GM20431 (cell line): ENCODE data around the gene SEPTIN8.

ENCODE experiments used
- in situ Hi-C: fragments of 300-500 bp; cut with MseI, MboI; formaldehyde crosslinking; loops from one replicate; pipeline ENCODE4 v1.15.0; 2020; ENCODE audit warnings: low sequenced_read_pairs; ENCODE audit not compliant: unreplicated experiment

The SEPTIN8 gene

GRCh38 chr5:132777209-132778069 lies at the start of gene SEPTIN8:
SEPTIN8 (minus strand) TSS chr5:132777239; CDS start chr5:132777137, 102 bp downstream.
- in situ Hi-C loops, result no loop called here

- in situ Hi-C loops, result loop anchor here (25.0 kb wide), 1 partner anchor 439 kb away; no protein-coding TSS in a partner anchor
These were observed 49.5 kb upstream of the SEPTIN8 start for GRCh38 chr5:132826424-132827082.

- in situ Hi-C loops, result loop anchor here (25.0 kb wide), 1 partner anchor 439 kb away; no protein-coding TSS in a partner anchor
These were observed 48.9 kb upstream of the SEPTIN8 start for GRCh38 chr5:132825834-132826391.

- in situ Hi-C loops, result loop anchor here (25.0 kb wide), 1 partner anchor 438 kb away; no protein-coding TSS in a partner anchor
These were observed 48.2 kb upstream of the SEPTIN8 start for GRCh38 chr5:132825033-132825833.

- in situ Hi-C loops, result no loop called here
These were observed 47.4 kb upstream of the SEPTIN8 start for GRCh38 chr5:132824426-132824825.

- in situ Hi-C loops, result no loop called here
These were observed 46.5 kb upstream of the SEPTIN8 start for GRCh38 chr5:132823481-132824050.

- in situ Hi-C loops, result no loop called here
These were observed 45.8 kb upstream of the SEPTIN8 start for GRCh38 chr5:132822650-132823480.

GRCh38 chr5:132821791-132822190 lies 44.8 kb upstream of the SEPTIN8 start:
- in situ Hi-C loops, result no loop called here

GRCh38 chr5:132821350-132821749 lies 44.3 kb upstream of the SEPTIN8 start:
- in situ Hi-C loops, result no loop called here

GRCh38 chr5:132820162-132820754 lies 43.2 kb upstream of the SEPTIN8 start:
- in situ Hi-C loops, result no loop called here

- in situ Hi-C loops, result no loop called here
These were observed 42.4 kb upstream of the SEPTIN8 start for GRCh38 chr5:132819468-132819867.

- in situ Hi-C loops, result no loop called here
These were observed 40.0 kb upstream of the SEPTIN8 start for GRCh38 chr5:132817011-132817410.

- in situ Hi-C loops, result no loop called here
These were observed 39.5 kb upstream of the SEPTIN8 start for GRCh38 chr5:132816554-132816953.

GRCh38 chr5:132816083-132816482 lies 39.0 kb upstream of the SEPTIN8 start:
- in situ Hi-C loops, result no loop called here

- in situ Hi-C loops, result no loop called here
These were observed 38.4 kb upstream of the SEPTIN8 start for GRCh38 chr5:132815454-132815853.

- in situ Hi-C loops, result no loop called here
These were observed 37.7 kb upstream of the SEPTIN8 start for GRCh38 chr5:132814503-132815294.

GRCh38 chr5:132813599-132814502 lies 36.8 kb upstream of the SEPTIN8 start:
- in situ Hi-C loops, result no loop called here
